IMR-90 (cell line): ENCODE data around the gene AUTS2.

Experiments
- CTCF ChIP-seq: conservative IDR thresholded peaks from 2 replicates; pipeline ENCODE4 v1.5.1; 2012; ENCODE audit warnings: mild to moderate bottlenecking, low read depth, low read length, improper control_type of control experiment
- FOS ChIP-seq: fragments of 150-350 bp; IDR thresholded peaks from 2 replicates; pipeline ENCODE4 v1.6.1; 2016; ENCODE audit warnings: low read depth, low read length
- MAFK ChIP-seq: IDR thresholded peaks from 2 replicates; pipeline ENCODE4 v1.6.1; 2012; ENCODE audit warnings: low read depth, low read length, improper control_type of control experiment
- NFE2L2 ChIP-seq: fragments of 150-350 bp; IDR thresholded peaks from 2 replicates; pipeline ENCODE4 v1.6.1; 2016; ENCODE audit warnings: low read depth, mild to moderate bottlenecking, low read length
- POLR2A ChIP-seq: IDR thresholded peaks from 2 replicates; pipeline ENCODE4 v1.6.1; 2012; ENCODE audit warnings: mild to moderate bottlenecking, low read depth, low read length
- SMC3 ChIP-seq: fragments of 150-350 bp; IDR thresholded peaks from 2 replicates; pipeline ENCODE4 v1.6.1; 2016; ENCODE audit warnings: low read depth, mild to moderate bottlenecking, antibody characterized with exemption, low read length, moderate library complexity

- TF ChIP-seq NFE2L2: no peak
- TF ChIP-seq POLR2A: no peak
- TF ChIP-seq FOS: no peak
- no peak for TF ChIP-seq CTCF
- no peak for TF ChIP-seq MAFK
- TF ChIP-seq SMC3: no peak
These were observed 1238.7 kb downstream of the AUTS2 start for GRCh38 chr7:70836946-70837345.
